C4-2B (cell line): ENCODE data around the gene VWC2.

Experiments used
- ZFX ChIP-seq: fragments of 450-650 bp; IDR thresholded peaks from 2 replicates; pipeline ENCODE4 v1.6.1; 2017
- TF ChIP-seq, protein P1 (sequence below): fragments of 450-650 bp; conservative IDR thresholded peaks from 2 replicates; pipeline ENCODE4 v1.5.1; 2017; ENCODE audit warnings: mild to moderate bottlenecking

DNA sequence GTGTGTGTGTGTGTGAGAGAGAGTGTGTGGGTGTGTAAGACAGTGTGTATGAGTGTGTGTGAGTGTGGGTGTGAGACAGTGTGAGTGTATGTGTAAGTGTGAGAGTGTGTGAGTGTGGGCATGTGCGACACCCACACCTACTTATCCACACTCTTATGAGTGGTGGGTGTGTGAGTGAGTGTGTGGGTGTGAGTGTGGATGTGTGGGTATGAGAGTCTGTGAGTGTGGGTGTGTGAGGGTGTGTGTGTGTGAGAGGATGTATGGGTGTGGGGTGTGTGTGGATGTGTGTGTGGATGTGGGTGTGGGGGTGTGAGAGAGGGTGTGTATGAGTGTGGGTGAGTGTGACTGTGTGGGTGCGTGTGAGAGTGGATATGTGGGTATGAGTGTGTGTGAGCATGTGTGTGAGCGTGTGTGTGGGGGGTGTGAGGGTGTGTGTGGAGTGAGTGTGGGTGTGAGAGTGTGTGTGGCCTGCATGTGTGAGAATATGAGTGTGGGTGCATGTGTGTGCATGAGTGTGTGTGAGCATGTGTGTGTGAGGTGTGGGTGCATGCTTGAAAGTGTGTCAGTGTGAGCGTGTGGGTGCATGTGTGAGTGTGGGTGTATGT is 15.1 kb downstream of the VWC2 start:
- TF ChIP-seq, protein P1, sequence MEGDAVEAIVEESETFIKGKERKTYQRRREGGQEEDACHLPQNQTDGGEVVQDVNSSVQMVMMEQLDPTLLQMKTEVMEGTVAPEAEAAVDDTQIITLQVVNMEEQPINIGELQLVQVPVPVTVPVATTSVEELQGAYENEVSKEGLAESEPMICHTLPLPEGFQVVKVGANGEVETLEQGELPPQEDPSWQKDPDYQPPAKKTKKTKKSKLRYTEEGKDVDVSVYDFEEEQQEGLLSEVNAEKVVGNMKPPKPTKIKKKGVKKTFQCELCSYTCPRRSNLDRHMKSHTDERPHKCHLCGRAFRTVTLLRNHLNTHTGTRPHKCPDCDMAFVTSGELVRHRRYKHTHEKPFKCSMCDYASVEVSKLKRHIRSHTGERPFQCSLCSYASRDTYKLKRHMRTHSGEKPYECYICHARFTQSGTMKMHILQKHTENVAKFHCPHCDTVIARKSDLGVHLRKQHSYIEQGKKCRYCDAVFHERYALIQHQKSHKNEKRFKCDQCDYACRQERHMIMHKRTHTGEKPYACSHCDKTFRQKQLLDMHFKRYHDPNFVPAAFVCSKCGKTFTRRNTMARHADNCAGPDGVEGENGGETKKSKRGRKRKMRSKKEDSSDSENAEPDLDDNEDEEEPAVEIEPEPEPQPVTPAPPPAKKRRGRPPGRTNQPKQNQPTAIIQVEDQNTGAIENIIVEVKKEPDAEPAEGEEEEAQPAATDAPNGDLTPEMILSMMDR: no peak
- TF ChIP-seq ZFX: no peak
